HG02884 (cell line): ENCODE measurements around the gene FAM184B.

Experiments used
- ATAC-seq: cut with Tn5 transposase; IDR thresholded peaks from one replicate; pipeline ENCODE4 v1.9.1; 2021; ENCODE audit warnings: mild to moderate bottlenecking, moderate library complexity; ENCODE audit not compliant: unreplicated experiment

The FAM184B gene

DNA sequence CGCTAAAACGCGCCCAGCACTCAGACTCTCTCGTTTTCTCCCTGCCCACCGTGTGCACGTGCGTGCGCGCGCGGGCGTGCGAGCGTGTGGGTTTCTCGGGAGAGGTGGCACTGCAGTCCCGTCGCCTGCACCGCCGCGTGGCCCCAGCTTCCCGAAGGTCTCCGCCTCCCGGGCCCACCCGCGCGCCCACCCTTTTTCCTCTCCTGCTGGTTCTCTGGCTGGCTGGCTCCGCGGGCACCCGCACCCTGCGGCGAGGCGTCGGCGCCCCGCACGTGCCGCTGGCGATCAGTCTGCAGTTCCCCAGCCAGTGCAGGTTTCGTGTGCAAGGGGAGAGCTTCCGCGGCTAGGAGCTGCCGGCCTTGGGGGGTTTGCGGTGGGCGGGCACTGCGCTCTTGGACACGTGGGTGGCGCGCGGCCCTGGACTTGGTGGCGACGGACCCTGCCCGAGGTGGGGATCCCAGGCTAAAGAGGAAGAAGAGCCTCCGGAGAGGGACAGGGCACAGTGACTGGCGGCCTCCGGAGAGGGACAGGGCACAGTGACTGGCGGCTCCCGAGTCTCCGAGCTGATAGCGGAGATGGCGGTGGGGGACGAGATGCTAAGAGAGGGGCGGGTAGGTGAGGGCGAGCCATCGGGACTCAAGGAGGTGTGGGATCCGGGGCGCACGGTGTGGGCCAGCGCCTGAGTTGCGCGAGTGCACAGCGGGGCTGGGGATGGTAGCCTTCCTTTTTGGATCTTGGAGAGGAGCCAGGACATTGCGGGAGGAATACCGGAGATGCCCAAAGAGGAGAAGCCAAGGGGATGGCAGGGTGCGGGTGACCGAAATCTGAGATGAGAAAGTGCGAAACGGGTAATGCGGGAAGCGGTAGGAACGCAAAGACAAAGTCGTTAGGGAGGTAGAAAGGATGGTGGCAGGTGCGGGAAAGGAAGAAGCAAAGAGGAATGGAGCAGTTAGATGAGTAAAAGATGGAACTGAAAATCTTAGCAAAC is at the start of gene FAM184B:
FAM184B (minus strand) TSS at position 322 of the 988 bp plus-strand sequence. CDS start 322 bp downstream, outside the sequence.
- ATAC-seq = no peak

DNA sequence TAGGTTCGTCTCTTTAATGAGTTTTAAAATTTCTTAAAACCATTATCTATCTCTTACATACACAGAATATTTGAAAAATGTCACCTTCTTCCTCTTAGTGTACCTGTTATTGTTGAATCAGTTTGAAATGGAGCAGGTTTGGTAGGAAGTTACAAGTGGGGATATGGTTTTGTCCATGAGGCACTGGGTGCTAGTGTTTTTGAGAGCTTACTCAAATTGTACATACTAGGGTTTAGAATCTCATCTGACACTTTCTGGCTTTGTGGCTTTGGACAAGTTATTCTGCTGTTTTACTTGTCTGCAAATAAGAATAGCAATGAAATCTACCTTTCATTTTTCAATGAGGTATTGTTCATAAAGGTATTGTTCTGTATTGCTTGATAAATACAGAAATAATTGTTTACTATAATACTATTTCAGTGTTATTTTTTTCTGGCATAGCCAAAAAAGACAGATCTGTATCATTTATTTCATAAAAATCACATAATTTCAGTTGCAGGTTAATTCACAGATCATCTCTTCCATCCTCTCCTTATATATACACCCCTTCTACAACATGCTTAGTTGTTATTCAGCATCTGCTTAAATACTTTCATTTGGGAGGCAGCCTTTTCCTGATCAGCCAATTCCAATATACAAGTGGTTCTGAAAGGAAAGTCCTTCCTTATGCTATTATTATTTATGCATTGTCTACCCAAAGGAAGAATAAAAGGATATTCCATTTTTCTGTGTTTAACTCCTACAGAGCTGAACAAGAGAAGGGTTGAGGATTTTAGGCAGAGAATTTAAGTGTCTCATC is 42.6 kb upstream of the FAM184B start:
- ATAC-seq = no peak

DNA sequence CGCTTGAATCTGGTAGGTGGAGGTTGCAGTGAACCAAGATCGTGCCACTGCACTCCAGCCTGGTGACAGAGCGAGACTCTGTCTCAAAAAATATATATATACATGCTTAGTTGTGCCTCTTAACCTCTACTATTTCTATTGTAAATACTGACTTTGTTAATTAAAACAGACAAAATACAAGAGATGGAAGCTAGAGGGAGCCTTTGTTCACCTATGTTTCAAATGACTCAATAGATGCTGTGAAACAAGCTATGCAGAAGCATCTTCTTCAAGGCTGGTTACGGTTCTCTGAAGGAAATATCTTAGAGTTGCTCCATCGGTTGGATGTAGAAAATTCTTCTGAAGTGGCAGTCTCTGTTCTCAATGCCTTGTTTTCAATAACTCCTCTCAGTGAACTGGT is 35.6 kb upstream of the FAM184B start:
- peak; percentile 78 for ATAC-seq

DNA sequence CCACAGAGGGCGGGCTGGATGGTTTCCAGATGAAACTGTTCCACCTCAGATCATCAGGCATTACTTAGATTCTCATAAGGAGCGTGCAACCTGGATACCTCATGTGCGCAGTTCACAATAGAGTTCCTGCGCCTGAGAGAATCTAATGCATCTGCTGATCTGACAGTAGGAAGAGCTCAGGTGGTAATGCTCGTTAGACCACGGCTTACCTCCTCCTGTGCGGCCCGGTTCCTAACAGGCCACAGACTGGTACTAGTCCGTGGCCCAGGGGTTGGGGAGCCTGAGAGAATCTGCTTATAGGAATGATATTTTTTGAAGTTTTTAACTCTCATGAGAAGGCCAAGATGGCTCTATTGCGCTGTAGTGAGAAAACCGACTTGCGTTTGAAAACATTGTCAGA is 34.7 kb upstream of the FAM184B start:
- no peak for ATAC-seq

DNA sequence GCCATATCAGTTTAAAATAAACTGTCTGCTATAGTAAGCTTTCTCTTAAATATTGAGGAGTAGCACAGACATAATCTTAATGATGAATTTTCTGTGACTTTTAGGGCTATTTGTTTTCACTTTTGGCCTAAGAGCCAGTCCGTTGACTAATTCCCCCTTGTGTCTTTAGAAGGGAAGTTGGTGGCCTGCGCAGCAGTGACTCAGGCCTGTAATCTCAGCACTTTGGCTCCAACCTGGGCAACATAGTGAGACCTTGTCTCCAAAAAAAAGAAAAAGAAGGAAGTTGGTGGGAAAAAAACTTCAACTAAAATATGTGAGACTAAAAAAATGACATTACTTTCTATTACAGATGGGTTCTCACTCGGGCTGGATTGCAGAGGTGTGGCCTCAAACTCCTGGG is 32.7 kb upstream of the FAM184B start:
- ATAC-seq = no peak

DNA sequence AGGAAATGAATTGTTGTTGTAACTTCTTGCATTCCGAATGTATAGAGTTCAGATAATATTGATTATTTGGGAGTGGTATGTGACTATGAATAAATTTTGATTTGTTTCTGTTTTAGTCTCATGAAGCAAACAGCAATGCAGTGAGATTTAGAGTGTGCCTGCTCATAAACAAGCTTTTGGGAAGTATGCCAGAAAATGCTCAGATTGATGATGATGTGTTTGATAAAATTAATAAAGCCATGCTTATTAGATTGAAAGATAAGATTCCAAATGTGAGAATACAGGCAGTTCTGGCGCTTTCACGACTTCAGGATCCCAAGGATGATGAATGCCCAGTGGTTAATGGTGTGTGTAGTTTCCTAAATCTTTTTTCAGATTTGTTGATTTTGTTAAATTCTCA is 31.4 kb upstream of the FAM184B start:
- no peak for ATAC-seq

DNA sequence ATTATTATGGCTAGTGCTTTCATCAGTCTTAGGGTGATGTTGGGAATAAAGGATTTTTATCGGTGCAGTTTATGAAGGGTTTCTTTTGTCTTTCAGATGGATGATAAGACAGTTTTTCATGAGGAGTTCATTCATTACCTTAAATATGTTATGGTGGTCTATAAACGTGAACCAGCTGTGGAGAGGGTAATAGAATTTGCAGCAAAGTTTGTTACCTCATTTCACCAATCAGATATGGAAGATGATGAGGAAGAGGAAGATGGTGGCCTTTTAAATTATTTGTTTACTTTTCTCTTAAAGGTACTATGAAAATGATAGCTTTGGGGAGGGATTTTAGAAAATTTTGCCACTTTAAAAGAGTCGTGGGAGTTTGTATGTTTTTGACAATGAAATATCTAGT is 30.7 kb upstream of the FAM184B start:
- no peak for ATAC-seq

DNA sequence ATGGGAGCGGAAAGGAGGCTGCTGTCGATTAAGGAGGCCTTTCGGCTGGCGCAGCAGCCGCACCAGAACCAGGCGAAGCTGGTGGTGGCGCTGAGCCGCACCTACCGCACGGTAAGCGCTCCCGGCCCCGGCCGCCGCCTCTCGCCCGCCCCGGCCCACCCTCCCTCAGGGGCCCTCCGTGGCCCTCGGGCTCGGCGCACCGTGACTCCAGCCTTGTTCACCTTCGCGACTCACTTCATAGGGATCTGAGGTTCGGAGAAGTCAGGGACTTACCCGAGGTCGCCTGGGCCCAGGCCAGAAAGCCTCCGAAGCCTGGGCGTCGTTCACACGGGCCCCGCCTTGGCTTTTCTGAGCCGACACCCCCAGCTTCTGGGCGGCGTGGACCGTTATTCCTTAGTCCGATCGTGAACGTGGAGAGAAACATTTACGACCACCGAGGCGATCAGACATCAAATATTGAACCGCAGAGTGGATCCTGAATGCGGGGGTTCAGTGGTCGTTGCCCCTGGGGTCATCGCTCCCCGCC is 29.7 kb upstream of the FAM184B start:
- peak; percentile 18 for ATAC-seq

DNA sequence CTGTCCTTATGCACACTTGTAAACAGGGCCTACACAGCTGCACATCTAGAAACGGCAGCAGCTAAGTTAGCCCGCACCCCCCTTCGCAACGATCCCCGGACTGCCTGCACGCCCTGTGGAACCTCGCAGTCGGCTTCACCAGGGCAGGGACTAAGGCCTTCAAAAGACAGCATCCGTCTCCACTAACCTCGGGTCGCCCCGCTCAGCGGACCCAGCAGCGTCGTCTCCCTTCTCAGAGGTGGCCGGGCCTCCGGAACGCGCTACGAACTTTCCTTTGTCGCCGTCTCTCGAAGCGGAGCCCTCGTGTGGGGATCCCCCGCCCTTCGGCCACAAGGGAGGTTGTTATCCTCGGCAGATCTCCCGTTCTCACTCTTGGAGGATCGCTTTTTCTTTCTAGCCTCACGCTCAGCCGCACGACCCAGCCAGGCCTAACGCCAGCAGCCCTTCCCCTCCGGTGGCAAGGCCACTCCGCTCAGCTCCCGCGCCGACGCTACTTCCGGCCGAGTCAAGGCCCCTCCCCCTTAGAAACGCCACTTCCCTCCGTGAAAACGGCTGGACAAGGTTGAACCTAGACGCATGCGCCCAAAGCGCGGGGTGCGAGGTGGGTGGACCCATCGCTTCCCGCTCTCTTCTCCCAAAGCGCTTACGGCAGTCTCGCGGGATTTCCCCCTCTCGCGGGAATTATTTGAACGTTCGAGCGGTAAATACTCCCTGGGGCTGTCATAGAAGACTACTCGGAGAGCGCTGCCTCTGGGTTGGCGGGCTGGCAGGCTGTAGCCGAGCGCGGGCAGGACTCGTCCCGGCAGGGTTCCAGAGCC is 29.0 kb upstream of the FAM184B start, which contains the start of the genes DCAF16 and NCAPG:
DCAF16 (minus strand) TSS at position 498 of the 818 bp plus-strand sequence. CDS start 6,616 bp downstream, outside the sequence.
NCAPG (plus strand) TSS at position 720 of the 818 bp plus-strand sequence. CDS start 99 bp downstream, outside the sequence.
- ATAC-seq = peak; percentile 83

DNA sequence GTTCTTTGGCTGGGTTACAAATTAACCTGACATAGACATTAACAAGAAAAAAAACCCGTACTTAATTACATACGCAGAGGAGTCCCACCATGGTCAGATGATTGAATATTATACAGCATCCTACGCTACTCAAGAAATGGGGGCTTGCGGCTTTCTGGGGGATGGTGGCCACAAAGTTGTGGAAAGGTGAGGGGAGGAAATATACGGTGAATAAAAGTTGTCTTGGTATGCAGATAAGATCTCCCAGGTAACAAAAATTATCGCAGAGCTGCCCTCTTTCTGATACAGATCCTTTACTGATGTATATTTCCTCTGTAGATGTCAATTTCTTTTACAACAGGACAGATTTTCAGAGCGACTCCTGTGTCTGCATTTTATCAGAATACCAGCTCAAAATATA is 28.2 kb upstream of the FAM184B start:
- no peak for ATAC-seq

DNA sequence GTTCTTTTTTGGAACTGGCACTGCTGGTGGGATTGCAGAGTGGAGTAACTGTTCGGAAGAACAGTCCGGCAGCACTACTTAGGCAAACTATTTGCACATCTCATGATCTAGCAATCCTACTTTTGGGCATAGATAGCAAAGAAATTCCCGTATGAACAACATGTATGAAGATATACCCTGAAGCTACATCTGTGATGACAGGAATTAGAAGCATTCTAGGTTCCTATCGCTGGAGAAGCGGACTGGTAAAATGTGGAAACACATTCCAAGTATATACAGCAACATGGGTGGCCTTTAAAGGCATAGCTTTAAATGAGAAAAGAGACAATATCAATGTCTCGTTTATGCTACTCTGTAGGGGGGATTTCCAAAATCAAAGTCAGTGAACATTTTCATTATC is 26.0 kb upstream of the FAM184B start:
- ATAC-seq = no peak

DNA sequence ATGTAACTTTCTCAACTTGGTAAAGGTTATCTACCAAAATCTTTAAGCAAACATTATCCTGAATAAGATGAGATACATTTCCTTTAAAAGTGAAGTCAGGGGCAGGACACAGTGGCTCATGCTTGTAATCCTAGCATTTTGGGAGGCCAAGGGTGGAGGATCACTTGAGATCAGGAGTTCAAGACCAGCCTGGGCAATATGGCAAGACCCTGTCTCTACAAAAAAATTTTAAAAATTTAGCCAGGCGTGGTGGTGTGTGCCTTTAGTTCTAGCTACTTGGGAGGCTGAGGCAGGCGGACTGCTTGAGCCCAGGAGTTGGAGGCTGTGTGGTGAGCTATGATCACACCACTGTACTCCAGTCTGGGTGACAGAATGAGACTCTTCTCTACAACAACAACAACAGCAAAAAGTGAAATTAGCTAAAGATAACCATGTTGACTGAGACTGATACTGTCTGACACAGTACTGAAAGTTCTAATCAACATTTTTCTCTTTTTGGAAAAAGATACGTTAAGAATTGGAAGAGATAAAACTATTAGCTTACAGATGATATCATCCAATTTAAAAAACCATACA is 24.2 kb upstream of the FAM184B start:
- peak; percentile 17 for ATAC-seq

DNA sequence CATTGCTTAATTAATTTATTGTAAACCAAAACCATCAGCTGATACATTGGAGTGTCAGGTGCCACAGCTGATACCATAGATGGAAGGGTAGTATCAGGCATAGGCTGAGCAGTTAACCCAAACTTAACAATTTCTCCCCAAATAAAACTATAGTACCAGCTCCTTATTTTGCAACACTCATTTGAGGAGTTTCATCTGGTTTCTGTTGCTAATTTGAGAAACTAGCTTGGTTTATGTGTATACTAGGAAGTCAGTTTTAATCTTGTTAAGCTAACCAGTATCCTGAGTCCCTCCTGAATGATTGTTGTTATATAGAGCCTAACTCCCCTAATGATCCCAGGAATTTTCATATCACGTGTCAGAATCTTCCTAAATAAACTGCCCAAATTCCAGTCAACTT is 16.4 kb upstream of the FAM184B start:
- no peak for ATAC-seq

DNA sequence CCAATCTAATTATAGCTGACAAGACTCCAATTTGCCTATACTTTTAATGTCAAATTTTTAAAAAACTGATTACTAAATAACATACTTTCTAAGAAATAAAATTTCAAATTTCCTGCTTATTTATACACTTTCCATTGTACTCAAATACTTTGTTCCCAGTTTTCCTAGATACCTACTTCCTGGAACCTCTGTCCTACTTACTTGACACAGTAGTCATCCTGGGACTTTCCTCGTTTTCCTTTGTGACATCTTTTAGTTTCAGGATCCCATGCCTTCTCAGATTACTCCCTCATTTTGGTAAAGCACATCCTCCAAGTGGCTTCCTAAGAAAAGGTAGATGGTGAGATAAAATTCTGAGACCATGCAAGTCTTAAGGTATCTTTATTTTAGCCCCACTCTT is 13.3 kb upstream of the FAM184B start:
- ATAC-seq = no peak

DNA sequence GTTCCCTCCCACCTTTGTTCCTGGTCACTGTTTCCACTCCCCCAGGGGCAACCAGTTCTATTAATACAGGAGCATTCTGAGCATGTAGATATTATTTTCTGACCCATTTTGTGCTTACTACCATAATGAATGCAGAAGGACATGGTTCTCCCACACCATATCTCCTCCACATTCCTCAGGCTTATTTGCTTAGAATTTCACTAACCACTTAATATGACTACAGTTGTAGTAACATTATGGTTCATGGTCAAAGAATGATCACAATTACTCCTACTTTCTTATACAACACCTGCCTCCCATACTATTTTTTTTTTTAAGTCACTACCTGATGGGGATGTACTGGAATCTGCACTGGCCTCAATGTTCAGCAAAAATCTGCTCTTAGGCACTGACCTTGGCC is 7.5 kb upstream of the FAM184B start:
- ATAC-seq = no peak

DNA sequence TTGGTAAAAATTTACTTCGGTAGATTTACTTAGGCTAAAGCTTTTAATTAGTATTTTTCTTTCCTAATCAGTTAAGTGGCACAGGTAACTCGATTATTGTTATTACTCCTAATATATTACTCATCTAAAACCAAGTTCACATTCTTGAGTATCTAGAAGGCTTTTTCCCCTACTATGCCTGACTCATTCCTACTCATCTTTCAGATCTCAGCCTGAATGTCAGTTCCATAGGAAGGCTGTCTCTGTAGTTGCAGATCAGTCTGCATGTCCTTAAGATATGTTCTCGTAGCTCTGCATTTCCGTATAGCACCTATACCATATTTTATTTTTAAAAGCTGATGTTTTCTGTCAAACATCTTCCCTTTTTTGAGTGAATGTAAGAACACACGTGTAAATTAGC is 5.9 kb upstream of the FAM184B start:
- ATAC-seq = no peak

DNA sequence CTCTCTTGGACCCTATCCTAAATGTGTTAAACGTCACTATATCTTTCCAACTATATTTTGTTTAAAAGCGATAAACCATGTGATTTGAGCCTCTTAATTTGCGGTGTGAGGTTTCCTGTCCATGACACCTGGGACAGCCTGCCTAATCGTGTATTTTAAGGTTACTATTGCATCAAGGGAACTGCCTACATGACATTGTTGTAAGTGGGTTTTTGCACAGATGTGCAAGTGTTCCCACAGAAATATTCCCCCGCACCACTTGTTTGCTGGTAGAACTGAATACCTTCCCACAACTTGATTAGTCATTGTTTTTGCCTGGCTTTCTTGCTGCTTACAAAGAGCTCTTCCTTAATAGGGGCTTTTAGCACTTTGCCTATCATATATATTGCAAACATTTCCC is 5.1 kb upstream of the FAM184B start:
- no peak for ATAC-seq

DNA sequence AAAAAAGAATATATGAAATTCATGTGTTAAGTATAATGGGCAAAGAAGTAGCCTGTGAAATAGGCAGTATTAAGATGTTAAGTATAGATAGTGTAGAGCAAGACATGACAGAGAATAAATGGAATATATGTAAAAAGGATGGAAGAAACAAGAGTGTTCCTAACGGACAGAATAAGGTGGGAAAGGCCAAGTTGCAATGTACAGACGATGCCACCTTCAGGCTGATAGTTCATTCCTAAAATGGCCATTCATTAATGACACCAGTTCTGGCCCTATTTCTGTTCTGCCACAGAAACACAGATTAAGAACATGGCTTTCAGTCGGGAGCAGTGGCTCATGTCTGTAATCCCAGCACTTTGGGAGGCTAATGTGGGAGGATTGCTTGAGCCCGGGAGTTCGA is 4.4 kb upstream of the FAM184B start:
- ATAC-seq = no peak

DNA sequence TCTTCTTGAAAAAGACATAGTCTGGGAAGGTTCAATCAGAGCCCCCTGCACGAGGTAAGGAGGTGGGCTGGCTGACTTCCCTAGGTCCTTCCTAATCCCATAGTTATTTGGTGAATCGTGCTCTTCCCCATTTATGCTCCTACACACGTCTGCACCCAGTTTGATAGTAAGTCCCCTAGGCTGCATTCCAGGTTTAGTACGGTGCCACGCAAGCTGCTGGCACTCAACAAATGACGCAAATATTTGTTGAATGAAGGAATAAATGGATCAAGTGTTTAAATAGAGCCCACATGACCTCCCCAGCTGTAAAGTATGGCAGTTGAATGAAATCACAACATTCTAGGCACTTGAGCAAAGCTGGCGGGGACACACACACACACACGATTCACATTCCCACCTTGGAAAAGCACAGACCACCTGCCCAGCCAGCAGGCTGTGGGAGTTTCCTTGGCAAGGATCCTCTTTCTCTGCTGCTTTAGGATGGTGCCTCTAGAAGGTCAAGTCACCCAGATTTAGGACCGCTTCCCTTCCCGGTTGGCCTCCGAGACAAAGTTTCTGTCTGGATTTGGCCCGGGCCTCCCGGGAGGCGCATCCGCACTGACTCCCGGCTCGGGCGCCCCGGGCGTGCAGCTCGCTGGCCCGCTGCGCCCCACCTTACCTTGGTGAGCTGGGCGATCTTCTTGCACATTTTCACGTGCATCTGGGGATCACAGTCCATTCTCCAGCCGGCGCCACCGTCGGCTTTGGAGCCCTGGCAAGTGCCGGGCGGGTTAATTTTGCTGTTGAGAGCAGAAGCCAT is 721 bp downstream of the FAM184B start:
- ATAC-seq = no peak
